22Rv1 (cell line): ENCODE measurements around the gene ITPR1.

Source experiments
- CTCF ChIP-seq: fragments of 450-650 bp; IDR thresholded peaks from 2 replicates; pipeline ENCODE4 v1.5.1; 2017; ENCODE audit warnings: mild to moderate bottlenecking
- ZFX ChIP-seq: fragments of 450-650 bp; IDR thresholded peaks from 2 replicates; pipeline ENCODE4 v1.6.1; 2017; ENCODE audit warnings: antibody characterized with exemption, borderline replicate concordance

DNA sequence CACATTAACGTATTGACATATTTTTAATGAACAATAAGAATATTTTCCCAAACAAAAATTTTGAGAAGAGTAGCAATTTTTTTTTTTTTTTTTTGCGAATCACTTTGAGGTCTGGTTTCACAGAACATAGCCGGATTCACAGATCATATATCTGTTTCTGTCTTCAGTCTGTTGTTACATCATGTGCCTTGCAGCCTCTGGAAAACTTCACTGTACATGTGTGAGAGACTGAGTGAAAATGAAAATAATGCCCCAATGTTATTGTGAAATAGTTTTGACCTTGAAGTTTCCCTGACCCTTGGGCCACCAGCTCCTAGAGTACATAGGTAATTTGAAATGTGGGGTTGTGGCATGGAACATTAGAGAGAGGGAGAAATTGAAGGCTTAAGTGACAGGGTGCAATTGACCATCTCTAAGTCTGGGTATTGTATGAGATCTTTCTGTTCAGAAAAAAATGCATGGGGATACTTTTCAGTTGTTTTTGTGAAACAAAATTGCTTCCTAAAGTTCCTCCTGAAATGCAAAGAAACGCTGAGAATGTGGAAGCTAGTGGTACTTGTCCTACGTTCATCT lies 14.0 kb downstream of the ITPR1 start:
- TF ChIP-seq ZFX (no peak), CTCF (no peak)
